Activated T-cell treated with anti-CD3 and anti-CD28 coated beads, Interleukin-2, amount 50 U/mL, for 4 hours (primary cell): ENCODE data around the gene COX6A1. TPM values are rescaled to one million over a fixed set of nuclear protein-coding genes. Genes with fewer than 3 reads are reported as not detected.

Source experiments
- ATAC-seq, 2 donors: fragments of 200-7000 bp; cut with Tn5 transposase; one replicate each; pipeline ENCODE4 v1.10.0; 2021
- DNase-seq: peaks from one replicate; pipeline ENCODE4 v3.0.0-alpha.2; 2020
- H3K27me3 Mint-ChIP-seq: one replicate; pipeline ENCODE4 v1.8.0; 2021; ENCODE audit warnings: low read depth, mixed read lengths
- H3K36me3 Mint-ChIP-seq: one replicate; pipeline ENCODE4 v1.8.0; 2022; ENCODE audit warnings: mixed read lengths; ENCODE audit not compliant: insufficient read depth
- H3K4me1 Mint-ChIP-seq: one replicate; pipeline ENCODE4 v1.8.0; 2021; ENCODE audit warnings: low read depth, mixed read lengths
- H3K4me3 Mint-ChIP-seq: one replicate; pipeline ENCODE4 v1.8.0; 2021; ENCODE audit warnings: mild to moderate bottlenecking, moderate library complexity, mixed read lengths
- H3K9me3 Mint-ChIP-seq: one replicate; pipeline ENCODE4 v1.8.0; 2021; ENCODE audit warnings: mixed read lengths
- total RNA-seq, 3 donors: library from RNA; stranded (reverse); gene quantifications; one replicate each; pipeline ENCODE4 v1.2.1, GENCODE V29; 2021

COX6A1 gene
- total RNA-seq, 3 donors from 2014 or later = 495 to 510 (median 508) TPM

GRCh38 chr12:120413901-120414695 is 23.8 kb upstream of the COX6A1 start:
- H3K27me3 Mint-ChIP-seq = peaks cover 7% of the 10 kb centered on the region

GRCh38 chr12:120416490-120417216 is 21.3 kb upstream of the COX6A1 start:
- no peak overlapping the region for H3K4me3 Mint-ChIP-seq
- no peaks in the 10 kb centered on the region for H3K36me3 Mint-ChIP-seq
- H3K27me3 Mint-ChIP-seq = peaks cover 7% of the 10 kb centered on the region
- ATAC-seq = no peak
- no peaks in the 10 kb centered on the region for H3K9me3 Mint-ChIP-seq
- no peak for DNase-seq
- no peaks in the 10 kb centered on the region for H3K4me1 Mint-ChIP-seq

More at GRCh38 chr12:120413901-120414695, 23.8 kb upstream of the COX6A1 start:
- no peak for ATAC-seq
- Mint-ChIP-seq H3K4me1 (no peaks in the 10 kb centered on the region), H3K4me3 (no peak overlapping the region), H3K9me3 (no peaks in the 10 kb centered on the region), H3K36me3 (no peaks in the 10 kb centered on the region)
- DNase-seq = no peak

- H3K27me3 Mint-ChIP-seq = peaks cover 2% of the 10 kb centered on the region
- ATAC-seq = no peak
Observed at GRCh38 chr12:120417917-120418580, 19.9 kb upstream of the COX6A1 start.

GRCh38 chr12:120421701-120422100 is 16.2 kb upstream of the COX6A1 start:
- no peak for ATAC-seq
- H3K27me3 Mint-ChIP-seq = peaks cover 2% of the 10 kb centered on the region
- H3K4me3 Mint-ChIP-seq = no peak overlapping the region

More at GRCh38 chr12:120417917-120418580, 19.9 kb upstream of the COX6A1 start:
- no peaks in the 10 kb centered on the region for H3K36me3 Mint-ChIP-seq
- DNase-seq = no peak
- H3K9me3 Mint-ChIP-seq = no peaks in the 10 kb centered on the region
- H3K4me1 Mint-ChIP-seq = no peaks in the 10 kb centered on the region
- no peak overlapping the region for H3K4me3 Mint-ChIP-seq

GRCh38 chr12:120422892-120423456 is 14.9 kb upstream of the COX6A1 start:
- ATAC-seq = no peak
- Mint-ChIP-seq H3K4me1 (no peaks in the 10 kb centered on the region), H3K9me3 (no peaks in the 10 kb centered on the region), H3K36me3 (no peaks in the 10 kb centered on the region), H3K4me3 (no peak overlapping the region), H3K27me3 (no peaks in the 10 kb centered on the region)
- no peak for DNase-seq

More at GRCh38 chr12:120421701-120422100, 16.2 kb upstream of the COX6A1 start:
- H3K36me3 Mint-ChIP-seq = no peaks in the 10 kb centered on the region
- DNase-seq = no peak
- H3K9me3 Mint-ChIP-seq = no peaks in the 10 kb centered on the region
- no peaks in the 10 kb centered on the region for H3K4me1 Mint-ChIP-seq

- DNase-seq (no peak), ATAC-seq (no peak)
- Mint-ChIP-seq H3K4me3 (no peak overlapping the region), H3K9me3 (no peaks in the 10 kb centered on the region), H3K27me3 (peaks cover 2% of the 10 kb centered on the region), H3K36me3 (no peaks in the 10 kb centered on the region), H3K4me1 (peaks cover 2% of the 10 kb centered on the region)
Observed at GRCh38 chr12:120425797-120426196, 12.1 kb upstream of the COX6A1 start.

GRCh38 chr12:120428597-120429229 is 9.2 kb upstream of the COX6A1 start:
- ATAC-seq (no peak), DNase-seq (no peak)
- H3K27me3 Mint-ChIP-seq = peaks cover 5% of the 10 kb centered on the region
- H3K4me3 Mint-ChIP-seq = no peak overlapping the region
- no peaks in the 10 kb centered on the region for H3K36me3 Mint-ChIP-seq
- peaks cover 3% of the 10 kb centered on the region for H3K4me1 Mint-ChIP-seq
- H3K9me3 Mint-ChIP-seq = no peaks in the 10 kb centered on the region

- ATAC-seq (no peak), DNase-seq (no peak)
- Mint-ChIP-seq H3K4me1 (peaks cover 3% of the 10 kb centered on the region), H3K27me3 (peaks cover 7% of the 10 kb centered on the region), H3K9me3 (no peaks in the 10 kb centered on the region), H3K36me3 (no peaks in the 10 kb centered on the region), H3K4me3 (no peak overlapping the region)
Observed at GRCh38 chr12:120429368-120429767, 8.5 kb upstream of the COX6A1 start.

GRCh38 chr12:120432772-120433525 is 5.0 kb upstream of the COX6A1 start:
- DNase-seq = no peak
- H3K9me3 Mint-ChIP-seq = no peaks in the 10 kb centered on the region
- H3K36me3 Mint-ChIP-seq = no peaks in the 10 kb centered on the region
- ATAC-seq = no peak
- no peak overlapping the region for H3K4me3 Mint-ChIP-seq
- peaks cover 8% of the 10 kb centered on the region for H3K27me3 Mint-ChIP-seq
- H3K4me1 Mint-ChIP-seq = peaks cover 10% of the 10 kb centered on the region

- H3K4me3 Mint-ChIP-seq = peak overlapping the region; percentile 96
- ATAC-seq (no peak), DNase-seq (no peak)
- no peaks in the 10 kb centered on the region for H3K9me3 Mint-ChIP-seq
- peaks cover 5% of the 10 kb centered on the region for H3K36me3 Mint-ChIP-seq
- H3K27me3 Mint-ChIP-seq = peaks cover 3% of the 10 kb centered on the region
- H3K4me1 Mint-ChIP-seq = peaks cover 24% of the 10 kb centered on the region
Observed at GRCh38 chr12:120438495-120439198, 734 bp downstream of the COX6A1 start.

- no peaks in the 10 kb centered on the region for H3K27me3 Mint-ChIP-seq
- H3K9me3 Mint-ChIP-seq = no peaks in the 10 kb centered on the region
- H3K36me3 Mint-ChIP-seq = peaks cover 11% of the 10 kb centered on the region
- peak overlapping the region; percentile 45 for H3K4me3 Mint-ChIP-seq
- peak; percentile 68 for DNase-seq
- H3K4me1 Mint-ChIP-seq = peaks cover 26% of the 10 kb centered on the region
- ATAC-seq = peak; percentile 45 to 53
Observed at GRCh38 chr12:120439646-120440247, 1.8 kb downstream of the COX6A1 start.

GRCh38 chr12:120444676-120445075 is 6.8 kb downstream of the COX6A1 start:
- peaks cover 34% of the 10 kb centered on the region for H3K4me1 Mint-ChIP-seq
- no peaks in the 10 kb centered on the region for H3K9me3 Mint-ChIP-seq
- peak overlapping the region; percentile 97 for H3K4me3 Mint-ChIP-seq
- ATAC-seq = no peak
- no peaks in the 10 kb centered on the region for H3K27me3 Mint-ChIP-seq
- no peak for DNase-seq
- H3K36me3 Mint-ChIP-seq = peaks cover 11% of the 10 kb centered on the region
